GM18951 (cell line): ENCODE data around the gene TUBB8.

ENCODE experiments used
- POLR2A ChIP-seq: IDR thresholded peaks from 4 replicates; pipeline ENCODE4 v1.6.1; 2011; ENCODE audit warnings: mild to moderate bottlenecking; ENCODE audit not compliant: insufficient read length, insufficient read depth; ENCODE audit errors: extremely low read depth
- in situ Hi-C: fragments of 300-500 bp; cut with MboI; formaldehyde crosslinking; loops from one replicate; pipeline ENCODE4 v1.12.0; 2022; ENCODE audit warnings: low sequenced_read_pairs, mixed read lengths, inconsistent platforms; ENCODE audit not compliant: unreplicated experiment

TUBB8 gene

DNA sequence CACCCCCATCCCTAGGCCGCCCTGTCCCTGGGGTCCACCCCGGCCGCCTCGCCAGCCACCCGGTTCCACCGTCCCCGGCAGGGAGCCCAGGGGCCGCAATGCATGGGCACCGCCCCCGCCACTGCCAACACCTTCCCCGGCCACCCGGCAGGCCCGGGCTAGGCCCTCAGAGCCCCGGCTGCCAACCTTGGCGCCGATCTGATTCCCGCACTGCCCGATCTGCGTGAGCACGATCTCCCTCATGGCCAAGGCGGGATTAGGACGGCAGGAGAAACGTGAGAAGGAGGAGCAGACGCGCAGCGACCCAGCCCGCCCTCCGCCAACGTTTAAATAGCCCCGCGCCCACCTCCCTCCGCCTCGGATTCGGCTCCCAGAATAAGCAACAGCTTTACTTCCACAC lies at the start of gene TUBB8:
TSS of gene TUBB8 (minus strand) at position 301 of the 400 bp plus-strand sequence. CDS start at position 243, 58 bp downstream.
- in situ Hi-C loops: no loop called here

DNA sequence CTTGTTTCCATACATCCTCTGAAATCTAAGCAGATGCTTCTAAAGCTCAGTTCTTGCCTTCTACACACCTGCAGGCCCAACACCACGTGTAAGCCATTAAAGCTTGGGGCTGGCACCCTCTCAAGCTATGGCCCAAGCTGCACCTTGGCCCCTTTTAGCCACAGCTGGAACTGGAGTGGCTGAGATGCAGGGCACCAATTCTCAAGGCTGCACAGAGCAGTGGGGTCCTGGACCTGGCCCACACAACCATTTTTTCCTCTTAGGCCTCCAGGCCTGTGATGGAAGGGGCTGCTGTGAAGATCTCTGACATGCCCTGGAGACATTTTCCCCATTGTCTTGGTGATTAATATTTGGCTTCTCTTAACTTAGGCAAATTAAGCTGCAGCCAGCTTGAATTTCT lies 47.4 kb upstream of the TUBB8 start:
- TF ChIP-seq POLR2A: no peak
- in situ Hi-C loops: no loop called here

More for the DNA sequence above, at the start of gene TUBB8:
- TF ChIP-seq POLR2A: no peak

DNA sequence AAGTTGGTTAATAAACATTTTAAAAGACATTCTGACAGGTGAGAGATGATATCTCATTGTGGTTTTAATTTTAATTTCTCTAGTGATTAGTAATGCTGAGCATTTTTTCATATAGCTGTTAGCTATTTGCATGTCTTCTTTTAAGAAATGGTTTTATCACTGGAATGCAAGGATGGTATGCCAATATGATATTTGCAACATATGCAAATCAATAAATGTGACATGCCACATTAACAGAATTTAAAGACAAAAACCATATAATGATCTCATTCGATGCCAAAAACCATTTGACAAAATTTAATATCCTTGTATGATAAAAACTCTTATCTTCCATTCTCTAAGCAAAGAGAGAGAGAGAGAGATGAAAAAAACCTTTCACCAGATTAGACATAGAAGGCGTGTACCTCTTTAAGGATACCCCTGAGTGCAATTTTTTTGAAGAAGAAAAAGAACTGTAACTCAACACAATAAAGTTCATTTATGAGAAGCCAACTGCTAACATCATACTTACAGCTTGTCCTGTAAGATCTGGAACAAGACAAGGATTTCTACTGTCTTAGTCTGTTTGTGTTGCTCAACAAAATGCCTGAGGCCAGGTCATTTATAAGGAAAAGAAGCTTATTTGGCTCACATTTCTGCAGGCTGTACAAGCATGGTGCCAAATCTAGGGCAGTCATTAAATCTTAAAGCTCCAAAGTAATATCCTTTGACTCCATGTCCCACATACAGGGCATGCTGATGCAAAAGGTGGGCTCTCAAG lies 46.4 kb upstream of the TUBB8 start:
- in situ Hi-C loops: no loop called here
- no peak for TF ChIP-seq POLR2A

DNA sequence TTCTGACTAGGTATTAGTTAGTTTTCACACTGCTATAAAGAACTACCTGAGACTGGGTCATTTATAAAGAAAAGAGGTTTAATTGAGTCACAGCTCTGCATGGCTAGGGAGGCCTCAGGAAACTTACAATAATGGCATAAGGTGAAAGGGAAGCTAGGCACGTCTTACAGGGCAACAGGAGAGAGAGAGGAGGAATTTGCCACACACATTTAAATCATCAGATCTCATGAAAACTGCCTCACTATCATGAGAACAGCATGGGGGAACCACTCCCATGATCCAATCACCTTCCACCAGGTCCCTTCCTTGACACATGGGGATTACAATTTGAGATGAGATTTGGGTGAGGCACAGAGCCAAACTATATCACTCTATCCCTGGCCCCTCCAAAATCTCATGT lies 45.5 kb upstream of the TUBB8 start:
- in situ Hi-C loops: no loop called here

DNA sequence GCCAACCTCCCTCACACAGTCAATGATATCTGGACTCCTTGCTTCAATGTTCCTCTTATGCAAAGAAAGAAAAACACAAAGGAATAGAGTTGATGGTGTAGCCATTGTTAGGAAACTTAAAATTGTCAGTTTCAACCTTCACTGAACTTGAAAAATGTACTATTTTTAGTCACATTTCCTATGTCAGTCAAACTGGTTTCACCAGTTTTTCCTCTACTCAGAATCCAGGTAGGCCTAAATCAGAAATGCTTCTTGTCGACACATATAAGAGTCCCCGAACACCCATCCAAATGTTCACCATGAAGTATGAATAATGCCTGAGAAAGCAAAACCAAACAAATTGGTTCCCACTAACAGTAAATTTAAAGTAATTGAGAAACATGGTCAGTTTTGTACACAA lies 43.8 kb upstream of the TUBB8 start:
- TF ChIP-seq POLR2A: no peak
- in situ Hi-C loops: no loop called here

More for the DNA sequence above, 45.5 kb upstream of the TUBB8 start:
- no peak for TF ChIP-seq POLR2A

DNA sequence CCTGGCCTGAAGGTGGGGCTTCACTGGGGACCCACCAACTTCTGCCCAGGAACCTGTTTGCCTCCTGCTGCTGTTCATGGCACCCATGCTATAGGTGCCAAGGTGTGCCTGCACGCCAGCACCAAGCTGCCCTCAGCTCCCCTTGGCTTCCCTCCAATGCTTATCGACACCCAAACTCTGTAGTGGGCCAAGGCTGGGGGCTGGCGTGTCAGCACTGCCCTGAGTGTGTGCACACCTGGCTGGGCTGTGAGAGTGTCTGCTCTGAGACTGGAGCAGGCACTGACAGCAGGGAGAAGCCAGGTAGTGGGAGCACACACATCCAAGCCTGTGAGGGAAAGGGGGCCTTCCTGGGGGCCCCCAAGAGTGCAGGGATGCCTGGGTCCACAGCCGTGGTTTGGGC lies 43.1 kb upstream of the TUBB8 start:
- TF ChIP-seq POLR2A: no peak
- in situ Hi-C loops: no loop called here

DNA sequence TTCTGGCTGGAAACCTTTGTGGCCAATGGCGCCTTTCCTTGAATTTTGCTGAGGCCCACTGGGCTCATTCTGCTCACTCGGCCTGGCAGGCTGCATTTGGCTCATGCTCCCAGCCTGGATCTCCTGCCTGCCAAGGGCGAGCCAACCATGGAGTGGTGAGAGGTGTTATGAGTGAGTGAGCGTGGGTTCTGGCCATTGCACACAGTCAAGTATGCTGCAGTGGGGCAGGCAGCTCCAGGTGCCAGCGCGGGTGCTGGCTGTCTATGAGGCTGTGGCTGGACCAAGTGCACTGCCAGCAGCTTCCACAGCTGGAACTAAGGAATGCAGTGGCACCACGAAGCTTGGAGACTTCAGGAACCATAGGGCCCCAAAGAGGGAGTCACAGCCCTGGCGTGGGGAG lies 42.2 kb upstream of the TUBB8 start:
- in situ Hi-C loops: no loop called here
- TF ChIP-seq POLR2A: no peak

DNA sequence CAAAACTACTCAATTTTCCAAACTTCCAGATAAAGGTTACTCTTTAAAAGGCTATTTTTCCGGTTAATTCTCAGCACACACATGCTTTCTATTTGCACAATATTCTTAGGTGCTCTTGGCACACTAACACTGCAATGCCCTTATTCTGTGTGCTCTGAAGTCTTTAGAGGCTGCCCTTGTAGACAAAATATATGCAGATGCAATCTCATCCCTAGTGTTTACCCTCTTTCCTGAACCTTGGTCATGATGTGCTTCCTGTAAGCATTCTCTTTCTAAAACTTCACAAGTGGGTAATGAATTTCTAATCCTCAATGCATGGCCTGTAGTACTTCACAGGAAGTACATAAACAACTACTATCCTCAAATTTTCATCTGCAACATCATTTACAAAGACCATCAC lies 41.1 kb upstream of the TUBB8 start:
- in situ Hi-C loops: no loop called here

DNA sequence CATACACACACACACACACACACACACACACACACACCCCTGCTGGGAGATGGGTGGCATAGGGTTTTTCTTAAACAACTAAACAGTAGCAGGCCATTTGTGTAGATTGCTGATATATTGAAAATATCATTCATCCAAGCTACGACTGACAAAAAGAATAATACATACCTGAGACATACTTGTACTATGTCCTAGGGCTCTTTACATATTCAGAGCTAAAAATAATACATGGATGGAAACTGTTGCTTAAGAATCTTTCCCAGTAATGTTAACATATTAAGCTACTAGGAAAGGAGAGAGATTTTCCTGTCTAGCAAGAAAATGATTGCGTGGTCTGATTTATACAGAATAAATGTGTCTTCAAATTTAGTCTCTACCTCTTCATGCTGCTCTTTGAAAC lies 40.2 kb upstream of the TUBB8 start:
- TF ChIP-seq POLR2A: no peak
- in situ Hi-C loops: no loop called here

More for the DNA sequence above, 41.1 kb upstream of the TUBB8 start:
- no peak for TF ChIP-seq POLR2A

DNA sequence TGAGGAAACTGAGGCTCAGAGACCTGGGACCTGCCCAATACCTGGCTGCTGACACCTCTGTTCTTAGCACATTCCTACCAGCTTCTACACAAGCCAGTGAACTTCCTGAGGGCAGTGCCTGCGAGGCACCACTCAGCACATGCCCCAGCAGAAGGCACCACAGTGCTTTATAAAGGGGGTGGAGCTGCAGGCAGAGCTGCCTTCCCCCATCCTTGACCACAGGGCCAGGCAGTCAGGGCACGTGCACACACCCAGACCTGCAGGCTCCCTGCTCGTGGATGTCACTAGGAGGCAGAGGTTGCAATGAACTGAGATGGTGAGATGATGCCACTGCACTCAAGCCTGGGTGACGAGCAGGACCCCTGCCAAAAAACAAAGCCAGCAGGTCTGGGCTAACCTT lies 39.2 kb upstream of the TUBB8 start:
- in situ Hi-C loops: no loop called here
- TF ChIP-seq POLR2A: no peak

DNA sequence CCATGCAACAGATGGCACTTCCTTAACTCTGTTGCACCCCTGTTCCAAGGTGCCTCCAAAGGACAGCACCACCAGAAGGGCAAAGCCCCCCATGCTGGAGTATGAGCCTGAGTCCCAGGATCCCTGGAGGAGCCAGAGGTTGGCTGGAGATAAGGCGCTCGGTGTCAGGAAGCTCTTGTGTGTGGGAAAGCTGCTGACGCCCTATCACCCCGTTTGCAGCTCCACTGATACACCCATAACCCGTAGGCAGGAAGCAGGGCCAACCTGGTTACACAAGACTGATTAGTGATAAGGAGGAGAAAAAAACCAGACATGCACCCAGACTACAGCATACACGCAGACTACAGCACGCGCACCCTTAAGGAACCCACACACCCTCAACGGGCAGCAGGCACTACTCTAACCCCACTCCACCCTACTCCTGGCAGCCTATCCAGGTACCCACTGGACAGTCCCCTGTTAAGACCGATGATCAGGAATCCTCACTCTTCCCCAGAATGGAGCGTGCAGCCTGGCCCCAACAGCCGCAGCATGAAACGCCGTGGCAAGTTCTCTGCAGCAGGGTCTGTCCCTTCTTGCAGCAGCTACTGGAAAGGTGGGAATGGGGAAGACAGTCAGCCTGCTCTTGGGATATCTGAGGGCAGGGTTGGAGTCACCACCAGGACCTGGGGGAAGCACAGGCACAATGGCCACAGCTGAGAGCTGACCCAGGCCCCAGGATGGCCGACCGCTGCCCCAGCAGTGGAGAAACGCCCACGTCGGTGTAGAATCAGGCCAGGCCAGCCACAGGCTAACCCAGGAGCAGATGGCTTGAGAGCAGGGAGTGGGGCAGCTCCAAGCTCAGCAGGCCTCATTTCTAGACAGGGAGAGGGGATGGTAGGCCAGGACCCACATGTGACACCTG lies 38.3 kb upstream of the TUBB8 start:
- no peak for TF ChIP-seq POLR2A
- in situ Hi-C loops: no loop called here

DNA sequence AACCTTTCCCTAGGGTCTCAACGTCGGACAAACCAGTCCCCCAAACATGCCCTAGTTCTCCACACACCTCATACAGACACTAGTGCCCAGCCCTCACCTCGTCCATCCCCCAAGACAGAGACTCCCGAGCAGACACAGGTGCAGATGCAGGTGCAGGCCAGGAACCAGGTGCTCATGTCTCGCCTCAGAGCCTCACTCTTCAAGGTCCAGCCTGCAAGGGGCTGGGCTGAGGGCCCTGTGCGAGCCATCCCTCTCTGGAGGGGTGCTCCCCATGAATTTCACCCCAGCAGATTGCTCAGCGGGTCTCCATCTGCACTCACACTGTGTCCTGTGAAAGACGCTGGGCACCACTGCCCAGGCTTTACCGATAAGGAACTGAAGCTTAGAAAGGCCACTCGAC lies 36.9 kb upstream of the TUBB8 start:
- no peak for TF ChIP-seq POLR2A

DNA sequence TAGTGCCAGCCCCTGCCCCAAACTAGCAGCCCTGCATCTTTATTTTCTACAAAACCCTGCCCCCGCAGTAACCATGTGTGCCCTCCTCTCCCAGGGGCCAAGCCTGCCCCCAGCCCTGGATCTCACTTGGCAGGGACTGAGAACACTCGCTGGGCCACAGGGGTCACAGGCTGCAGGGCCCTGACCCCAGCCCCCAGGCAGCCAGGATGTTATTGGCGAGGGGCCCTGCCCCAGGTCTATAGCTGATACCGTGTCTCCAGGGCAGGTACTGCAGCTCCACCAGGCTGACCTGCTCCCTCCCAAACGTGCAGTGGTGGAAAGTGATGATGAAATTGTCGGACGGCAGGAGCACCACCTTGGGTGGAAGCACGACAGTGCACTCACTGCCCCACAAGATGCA lies 35.9 kb upstream of the TUBB8 start:
- no peak for TF ChIP-seq POLR2A
- in situ Hi-C loops: no loop called here

More for the DNA sequence above, 36.9 kb upstream of the TUBB8 start:
- in situ Hi-C loops: no loop called here
